GM21576 (cell line): ENCODE results near the gene FKBP1B.
A peak's percentile ranks its signal among the peaks of the same experiment; 100 is the strongest.
"Not testable (repeated sequence)": the region's sequence is repeated elsewhere in the genome, so short reads cannot be mapped to it uniquely, and the experiment has no call there.

ENCODE experiments used
- ATAC-seq: cut with Tn5 transposase; IDR thresholded peaks from one replicate; pipeline ENCODE4 v1.9.1; 2021; ENCODE audit warnings: mild to moderate bottlenecking, moderate library complexity; ENCODE audit not compliant: unreplicated experiment

FKBP1B gene

DNA sequence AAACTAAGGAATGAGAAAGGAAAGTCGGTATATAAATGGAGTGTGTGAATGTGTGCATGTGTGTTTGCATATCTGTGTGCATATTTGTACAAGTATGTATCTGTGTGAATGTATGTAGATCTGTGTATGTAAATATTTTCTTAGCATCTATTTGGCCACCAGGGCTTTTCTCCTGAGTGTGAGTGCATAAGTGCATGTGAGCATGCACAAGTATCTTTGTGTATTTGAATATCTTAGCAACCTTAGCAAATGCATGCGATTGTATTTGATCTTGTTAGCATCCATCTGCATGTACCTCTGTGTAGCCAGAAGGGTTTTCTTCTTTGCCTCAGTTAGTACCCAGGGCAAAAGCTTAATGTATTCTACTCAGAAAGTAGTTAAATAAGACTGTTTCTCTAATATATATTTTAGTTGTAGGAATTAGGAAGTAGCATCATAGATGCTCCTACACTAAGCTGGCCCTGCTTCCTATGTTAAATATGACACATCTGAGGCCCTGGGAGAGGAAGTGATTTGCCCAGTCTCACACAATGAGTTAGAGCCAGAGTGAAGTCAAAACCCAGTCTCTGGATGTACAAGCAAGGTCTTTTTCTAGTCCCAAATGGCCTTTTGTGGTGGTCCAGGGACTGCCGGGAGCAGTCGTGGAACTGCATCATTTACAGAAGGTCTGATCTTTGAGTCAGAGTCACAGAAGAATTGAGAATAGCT, 9.2 kb downstream of the FKBP1B start:
- ATAC-seq = no peak

DNA sequence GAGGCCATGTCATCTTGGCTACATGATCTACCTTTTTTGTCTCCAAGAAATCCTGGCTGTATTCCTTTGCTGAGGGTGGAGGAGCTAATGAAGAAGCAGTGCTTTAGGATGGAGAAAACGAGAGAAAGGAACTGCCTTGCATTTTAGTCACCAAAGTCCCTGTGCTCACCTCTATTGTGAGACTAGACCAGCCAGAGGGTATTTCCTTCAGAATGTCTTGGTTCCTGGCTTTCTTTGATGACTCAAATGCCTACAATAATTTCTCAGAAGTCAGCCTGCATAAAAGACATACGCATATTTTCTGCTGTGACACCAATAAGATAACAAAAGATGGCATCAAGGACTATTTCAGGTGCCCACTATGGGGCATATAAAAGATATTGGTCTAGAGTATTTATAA, 15.8 kb downstream of the FKBP1B start:
- no peak for ATAC-seq

DNA sequence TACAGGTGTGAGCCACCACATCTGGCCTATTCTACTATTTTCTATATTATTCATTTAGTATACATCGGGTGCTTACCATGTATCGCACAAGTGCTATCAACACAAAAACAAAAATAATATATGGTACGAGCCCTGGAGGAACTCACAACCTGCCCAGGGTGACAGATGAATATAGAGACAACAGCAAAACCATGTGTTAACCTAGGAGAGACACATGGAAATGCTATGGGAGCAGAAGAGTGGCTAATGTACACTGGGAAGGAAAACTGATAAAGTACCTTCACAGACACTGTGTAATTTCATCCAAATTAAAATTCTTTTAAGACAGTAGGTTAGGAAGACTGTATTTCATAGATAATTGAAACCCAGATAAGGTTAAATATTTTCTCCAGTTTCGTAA, 22.7 kb downstream of the FKBP1B start:
- no peak for ATAC-seq

DNA sequence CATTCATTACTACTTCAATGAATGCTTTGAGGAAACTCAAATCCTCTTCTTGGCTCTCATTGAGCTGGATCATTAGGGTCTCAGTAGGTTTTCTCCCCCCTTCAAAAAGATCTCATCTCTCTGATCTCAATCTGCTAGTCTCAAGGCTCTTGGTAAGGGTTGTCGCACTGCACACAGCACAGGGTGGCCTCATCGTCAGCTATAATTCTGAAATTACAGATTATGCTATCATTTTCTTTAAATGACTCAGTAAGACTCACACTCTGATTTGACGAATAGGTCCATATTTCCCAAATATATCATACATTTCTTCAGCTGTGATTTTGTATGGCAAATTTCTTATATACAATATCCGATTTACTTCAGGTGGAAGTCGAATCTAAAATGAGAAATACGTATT, 24.3 kb downstream of the FKBP1B start:
- no peak for ATAC-seq

DNA sequence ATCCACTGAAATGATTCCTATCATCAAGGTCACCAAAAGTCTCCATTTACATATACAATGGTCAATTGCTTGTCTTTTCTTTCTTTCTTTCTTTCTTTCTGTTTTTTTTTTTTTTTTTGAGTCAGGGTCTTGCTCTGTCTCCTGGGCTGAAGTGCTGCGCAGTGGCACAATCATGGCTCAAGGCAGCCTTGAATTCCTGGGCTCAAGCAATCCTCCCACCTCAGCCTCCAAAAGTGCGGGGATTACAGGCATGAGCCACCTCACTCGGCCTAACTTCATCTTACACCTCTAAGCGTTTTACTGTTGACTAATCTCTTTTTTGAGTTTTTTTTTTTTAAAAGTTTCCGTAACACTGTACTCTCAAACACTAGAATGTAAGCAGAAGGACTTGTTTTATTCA, 25.7 kb downstream of the FKBP1B start:
- no peak for ATAC-seq

DNA sequence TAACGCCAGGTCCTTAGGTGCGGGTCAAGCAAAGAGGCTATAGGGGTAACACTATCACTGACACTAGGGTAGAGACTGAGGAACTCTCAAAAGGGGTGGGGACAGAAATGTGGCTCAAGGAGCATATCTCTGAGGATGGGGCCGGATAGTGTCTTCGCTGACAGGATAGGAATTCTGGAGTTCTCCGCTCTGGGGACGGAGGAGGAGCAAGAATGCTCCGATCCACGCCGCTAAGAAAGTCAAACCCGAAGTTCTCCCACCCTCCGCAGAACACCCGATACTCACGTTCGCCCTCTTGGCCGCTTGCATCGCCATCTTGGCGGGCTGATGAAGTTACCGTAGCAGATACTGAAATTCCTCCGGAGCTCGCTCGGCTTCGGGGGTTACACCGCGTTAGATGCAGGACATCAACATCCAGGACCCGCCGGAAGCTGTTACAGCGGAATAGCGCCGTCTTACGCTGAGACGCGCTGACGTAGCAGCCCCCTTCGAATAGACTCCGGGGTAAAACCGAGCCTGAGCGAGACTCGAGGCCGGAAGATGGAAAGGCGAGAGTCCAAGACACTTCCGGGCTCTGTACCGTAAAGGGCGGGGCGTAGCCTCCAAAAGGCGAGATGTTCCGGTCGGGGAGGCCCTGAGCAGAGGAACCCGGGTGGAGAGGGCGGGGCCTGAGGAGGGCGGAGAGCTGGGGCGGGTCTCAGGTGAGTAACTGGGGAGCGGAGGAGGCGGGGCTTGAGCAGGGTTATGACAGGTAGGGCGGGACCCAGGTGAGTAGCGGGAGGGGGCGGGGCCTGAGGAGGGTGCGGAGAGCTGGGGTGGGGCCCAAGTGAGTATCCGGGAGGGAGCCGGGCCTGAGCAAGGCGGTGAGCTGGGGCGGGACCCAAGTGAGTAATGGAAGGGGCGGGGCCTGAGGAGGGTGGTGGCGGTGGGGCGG, 26.6 kb downstream of the FKBP1B start, which contains the start of gene SF3B6:
Gene SF3B6, minus strand, starts transcription at position 412 of the 934 bp plus-strand sequence. Its CDS starts 97 bp downstream, at position 315.
- peak; percentile 93 for ATAC-seq

DNA sequence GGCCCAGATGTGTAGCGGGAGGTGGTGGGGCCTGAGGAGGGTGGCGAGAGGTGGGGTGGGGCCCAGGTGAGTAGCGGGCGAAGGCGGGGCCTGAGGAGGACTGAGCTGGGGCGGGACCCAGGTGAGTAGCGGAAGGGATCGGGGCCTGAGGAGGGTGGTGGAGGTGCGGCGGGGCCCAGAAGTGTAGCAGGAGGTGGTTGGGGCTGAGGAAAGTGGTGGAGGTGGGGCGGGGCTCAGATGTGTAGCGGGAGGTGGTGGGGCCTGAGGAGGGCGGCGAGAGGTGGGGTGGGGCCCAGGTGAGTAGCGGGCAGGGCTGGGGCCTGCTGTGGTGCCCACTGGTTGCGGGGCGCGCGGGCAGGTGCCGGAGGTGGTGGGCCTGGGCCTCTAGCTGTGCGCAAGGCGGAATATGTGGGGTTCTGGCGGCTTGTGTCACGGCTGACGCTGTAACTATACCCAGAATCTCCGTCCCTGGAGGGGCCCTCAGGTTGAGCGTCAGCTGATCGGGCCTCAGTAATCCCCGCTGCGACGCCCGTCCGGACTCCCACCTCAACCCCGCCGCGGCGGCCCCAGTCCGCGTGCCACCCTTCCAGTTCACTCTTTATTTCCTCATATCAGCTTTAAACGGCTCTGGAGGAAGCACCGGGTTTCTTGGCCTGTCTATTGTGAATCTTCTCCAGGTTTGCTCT, 27.5 kb downstream of the FKBP1B start:
- ATAC-seq = peak; percentile 2

DNA sequence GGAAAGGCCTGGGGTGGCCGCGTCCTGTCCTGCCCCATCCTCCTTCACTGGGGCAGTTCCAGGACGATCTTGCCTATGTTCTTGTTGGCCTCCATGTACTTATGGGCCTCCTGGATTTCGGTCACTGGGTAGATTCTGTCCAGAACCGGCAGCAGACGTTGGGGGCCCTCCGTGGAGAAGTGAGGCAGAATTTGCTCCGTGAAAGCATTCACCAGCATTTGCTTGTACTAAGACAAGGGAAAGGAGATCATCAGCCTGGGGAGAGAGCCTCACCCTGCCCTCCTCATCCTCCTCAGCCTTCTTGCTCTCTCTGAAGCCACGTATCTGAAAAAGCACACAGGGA, 28.0 kb downstream of the FKBP1B start:
- ATAC-seq = no peak

DNA sequence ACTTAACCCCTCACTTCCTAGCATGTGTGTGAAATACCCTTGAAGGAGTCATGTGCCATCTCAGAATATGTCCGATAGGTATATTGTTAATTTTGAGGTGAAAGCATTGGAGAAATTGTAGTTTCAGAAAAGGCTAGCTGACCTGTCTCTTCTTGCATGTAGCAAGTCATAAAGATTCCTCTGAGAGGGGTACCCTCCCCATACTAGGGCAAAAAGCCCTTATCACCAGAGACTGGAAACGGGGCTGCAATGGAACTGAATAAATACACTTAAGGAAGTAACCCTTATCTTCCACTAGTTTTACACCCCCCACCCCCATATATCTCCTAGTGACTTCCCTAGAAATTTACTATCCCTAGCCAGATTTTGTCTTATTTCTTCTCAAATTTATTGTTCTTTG, 28.3 kb downstream of the FKBP1B start:
- ATAC-seq = no peak

DNA sequence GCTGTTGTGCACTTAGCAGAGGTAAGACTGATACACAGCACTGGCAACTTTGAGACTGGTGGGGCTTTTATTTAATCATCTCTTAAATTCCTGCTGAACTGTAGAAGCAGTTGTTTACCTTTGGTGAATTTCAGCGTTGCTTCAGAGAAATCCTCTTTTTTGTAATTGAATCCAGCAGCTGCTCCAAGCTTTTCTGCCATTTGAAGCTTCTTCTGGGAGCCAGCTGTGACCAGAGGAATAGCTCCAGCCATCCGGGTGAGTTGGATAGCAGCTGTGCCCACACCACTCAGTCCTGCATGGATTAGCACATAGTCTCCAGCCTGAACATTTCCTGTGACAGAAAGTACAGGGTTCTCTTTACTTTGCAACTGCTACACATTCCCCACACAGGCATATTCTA, 31.2 kb downstream of the FKBP1B start:
- no peak for ATAC-seq

DNA sequence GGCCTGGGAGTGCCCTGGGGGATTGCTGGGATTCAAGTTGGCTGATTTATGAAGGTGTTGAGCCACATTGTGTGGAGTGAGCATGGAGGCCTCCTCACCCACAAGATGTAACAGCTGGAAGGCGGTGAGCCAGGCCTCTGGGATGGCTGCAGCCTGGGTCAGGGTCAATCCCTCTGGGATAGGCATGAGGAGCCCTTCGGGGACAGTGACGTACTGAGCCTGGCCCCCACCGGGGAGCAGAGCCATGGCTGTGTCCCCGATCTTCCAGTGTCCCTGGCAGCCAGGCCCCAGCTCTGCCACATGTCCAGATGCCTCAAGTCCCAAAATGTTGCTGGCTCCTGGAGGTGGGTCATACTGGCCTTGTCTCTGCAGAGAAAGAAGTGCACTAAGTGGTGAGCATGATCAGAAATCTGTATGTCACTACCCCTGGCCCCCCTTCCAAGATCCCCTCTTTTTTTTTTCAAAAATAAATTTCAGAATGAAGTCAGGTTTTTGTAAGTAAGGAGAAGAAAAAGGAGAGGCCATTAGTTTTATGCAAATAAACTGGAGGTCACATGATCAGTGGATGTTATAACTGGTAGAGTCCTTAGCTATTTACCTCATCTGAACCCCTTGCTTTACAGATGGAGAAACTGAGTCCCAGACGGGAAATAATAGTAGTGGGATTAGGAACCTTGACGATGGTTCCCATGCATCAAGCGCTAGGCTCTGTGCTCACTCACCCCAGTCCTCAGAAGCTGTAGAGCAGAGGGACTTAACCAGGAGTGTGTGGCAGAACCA, 33.4 kb downstream of the FKBP1B start:
- no peak for ATAC-seq

DNA sequence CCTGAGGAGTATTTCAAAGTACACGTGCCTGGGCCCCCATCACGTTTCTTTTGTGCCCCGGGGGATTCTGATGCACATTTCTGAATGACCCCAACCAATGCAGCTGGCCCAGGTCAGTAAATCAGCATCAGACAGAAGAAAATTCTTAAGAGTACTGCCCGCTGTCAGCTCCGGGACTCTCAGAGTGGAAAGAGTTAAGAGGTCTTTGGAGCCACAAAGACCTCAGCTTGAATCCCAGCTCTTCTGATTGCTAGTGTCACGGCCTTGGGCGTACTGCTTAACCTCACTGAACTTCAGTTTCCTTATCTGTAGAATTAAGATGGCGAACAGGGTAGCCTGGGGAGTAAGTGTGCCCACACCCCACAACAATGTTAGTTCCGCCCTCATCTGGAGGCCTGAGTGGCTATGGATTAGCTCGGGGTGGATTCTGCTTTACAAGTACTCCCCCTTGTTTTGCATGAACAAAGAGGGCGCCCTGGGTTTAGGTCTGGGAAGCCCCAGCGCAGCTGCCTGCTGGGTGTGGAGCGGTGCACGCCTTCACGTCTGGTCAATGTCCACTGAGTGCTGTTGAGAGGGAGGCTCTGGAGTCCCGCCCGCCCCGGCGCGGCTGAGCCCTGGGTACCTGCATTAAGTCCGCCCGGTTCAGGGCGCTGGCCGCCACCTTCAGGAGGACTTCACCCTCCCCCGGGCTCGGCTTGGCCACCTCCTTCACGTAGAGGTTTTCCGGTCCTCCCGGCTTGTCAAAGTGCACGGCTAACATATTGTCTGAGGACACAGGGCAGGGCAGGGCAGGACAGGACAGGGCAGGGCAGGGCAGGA, 34.2 kb downstream of the FKBP1B start:
- peak; percentile 74 for ATAC-seq

DNA sequence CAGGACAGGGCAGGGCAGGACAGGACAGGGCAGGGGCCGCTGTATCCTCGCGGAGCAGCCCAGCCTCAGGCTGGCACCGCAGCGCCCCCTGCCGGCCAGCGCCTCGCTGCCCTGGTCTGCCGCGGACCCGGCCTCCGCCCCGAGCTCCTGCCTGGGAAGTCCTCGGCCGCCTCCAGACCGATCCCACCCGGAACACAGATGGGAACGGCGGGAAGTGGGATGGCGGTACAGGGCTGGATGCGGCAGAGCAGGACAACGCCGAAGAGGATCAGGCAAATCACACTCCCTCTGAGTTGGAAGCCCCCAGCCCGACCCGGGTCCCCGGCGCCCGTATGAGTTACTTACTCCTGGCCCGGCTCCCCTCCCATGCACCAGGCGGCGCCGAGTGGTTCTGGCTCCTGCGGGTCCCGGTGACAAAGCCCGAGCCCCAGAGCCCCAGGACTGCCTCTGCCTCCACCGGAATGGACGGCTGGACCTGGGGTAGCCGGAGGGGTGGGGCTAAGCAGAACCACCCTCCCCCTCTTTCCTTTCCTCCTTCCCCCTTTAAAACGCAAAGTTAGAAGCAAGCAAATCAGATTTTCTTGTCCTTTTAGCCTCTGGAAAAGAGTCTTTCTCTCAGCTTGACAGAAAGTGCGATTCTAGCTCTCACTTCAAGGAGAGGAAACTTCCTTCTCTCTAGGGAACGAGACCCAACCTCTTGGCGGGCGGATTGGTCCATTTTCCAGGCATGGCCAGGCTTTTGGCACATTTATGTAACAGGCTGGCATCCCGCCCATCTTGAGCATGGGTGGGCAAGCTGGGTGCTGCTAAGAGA, 35.1 kb downstream of the FKBP1B start, which contains the start of gene TP53I3:
Gene TP53I3, minus strand, starts transcription at position 449 of the 814 bp plus-strand sequence. CDS start 508 bp downstream, outside the sequence.
- peak; percentile 79 for ATAC-seq

DNA sequence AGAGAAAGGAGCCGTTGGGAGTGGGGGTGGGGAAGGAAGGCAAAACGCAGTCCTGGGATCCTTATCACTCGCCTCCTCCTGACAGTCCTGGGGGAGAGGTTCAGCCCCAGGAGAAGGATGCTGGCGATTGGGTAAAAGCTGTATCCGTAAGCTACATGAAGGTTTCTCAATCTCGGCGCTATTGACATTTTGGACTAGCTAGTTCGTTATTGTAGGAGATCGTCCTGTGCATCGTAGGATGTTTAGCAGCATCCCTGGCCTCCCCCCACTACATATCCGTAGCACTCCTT, 35.6 kb downstream of the FKBP1B start:
- ATAC-seq = no peak

DNA sequence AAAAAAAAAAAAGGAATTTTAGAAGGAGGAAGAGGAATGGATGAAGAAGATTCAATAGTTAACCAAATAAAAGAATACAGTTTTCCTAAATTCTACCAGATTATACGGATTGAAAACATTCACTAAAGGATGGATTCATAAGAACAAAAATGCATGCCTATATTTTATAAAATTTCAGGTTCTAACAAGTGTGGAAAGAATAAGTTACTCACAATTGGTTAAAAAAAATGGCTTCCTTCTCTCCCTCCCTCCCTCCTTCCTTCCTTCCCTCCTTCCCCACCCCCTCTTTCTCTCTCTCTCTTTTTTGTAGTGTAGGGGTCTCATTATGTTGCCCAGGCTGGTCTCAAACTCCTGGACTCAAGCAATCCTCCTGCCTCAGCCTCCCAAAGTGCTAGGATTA, 36.7 kb downstream of the FKBP1B start:
- no peak for ATAC-seq

DNA sequence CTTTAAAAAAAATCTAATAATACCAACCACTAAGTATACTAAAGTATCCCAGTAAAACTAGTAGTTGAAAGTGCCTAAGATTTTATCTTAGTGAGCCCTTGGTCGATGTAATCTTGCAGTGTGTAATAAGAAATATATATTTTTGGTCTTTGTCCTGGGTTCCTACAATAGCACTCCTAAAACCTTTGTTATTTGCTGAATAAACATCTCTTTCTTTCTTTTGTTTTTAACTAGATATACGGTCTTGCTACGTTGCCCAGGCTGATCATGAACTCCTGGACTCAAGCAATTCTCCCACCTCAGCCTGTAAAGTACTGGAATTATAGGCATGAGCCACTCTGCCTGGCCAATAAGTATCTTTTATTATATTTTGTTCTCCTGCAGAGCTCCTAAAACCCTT, 37.5 kb downstream of the FKBP1B start:
- ATAC-seq = no peak

DNA sequence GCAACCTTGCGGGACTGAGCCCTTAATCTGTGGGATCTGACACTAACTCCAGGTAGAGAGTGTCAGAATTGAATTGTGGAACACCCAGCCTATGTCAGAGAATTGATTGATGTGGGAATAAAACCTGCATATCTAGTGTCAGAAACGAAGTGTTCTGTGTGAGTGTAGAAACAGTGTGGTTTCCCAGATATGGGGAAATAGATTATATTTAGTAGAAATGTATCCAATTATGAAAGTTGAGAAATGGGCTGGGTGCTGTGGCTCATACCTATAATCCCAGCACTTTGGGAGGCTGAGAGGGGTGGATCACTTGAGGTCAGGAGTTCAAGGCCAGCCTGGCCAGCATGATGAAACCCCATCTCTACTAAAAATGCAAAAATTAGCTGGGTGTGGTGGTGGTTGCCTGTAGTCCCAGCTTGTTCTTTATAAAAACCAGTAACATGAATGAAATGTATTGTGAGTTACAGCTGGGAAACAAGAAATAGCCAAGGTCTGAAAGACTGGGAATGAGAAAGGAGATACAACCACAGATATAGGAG, 39.3 kb downstream of the FKBP1B start:
- no peak for ATAC-seq

DNA sequence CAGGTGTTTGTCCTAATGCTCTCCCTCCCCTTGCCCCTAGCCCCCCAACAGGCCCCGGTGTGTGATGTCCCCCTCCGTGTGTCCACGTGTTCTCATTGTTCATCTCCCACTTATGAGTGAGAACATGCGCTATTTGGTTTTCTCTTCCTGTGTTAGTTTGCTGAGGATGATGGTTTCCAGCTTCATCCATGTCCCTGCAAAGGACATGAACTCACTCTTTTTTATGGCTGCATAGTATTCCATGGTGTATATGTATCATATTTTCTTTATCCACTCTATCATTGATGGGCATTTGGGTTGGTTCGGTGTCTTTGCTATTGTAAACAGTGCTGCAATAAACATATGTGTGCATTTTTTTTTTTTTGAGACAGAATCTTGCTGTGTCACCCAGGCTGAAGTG, 43.7 kb downstream of the FKBP1B start:
- not testable (repeated sequence) for ATAC-seq

DNA sequence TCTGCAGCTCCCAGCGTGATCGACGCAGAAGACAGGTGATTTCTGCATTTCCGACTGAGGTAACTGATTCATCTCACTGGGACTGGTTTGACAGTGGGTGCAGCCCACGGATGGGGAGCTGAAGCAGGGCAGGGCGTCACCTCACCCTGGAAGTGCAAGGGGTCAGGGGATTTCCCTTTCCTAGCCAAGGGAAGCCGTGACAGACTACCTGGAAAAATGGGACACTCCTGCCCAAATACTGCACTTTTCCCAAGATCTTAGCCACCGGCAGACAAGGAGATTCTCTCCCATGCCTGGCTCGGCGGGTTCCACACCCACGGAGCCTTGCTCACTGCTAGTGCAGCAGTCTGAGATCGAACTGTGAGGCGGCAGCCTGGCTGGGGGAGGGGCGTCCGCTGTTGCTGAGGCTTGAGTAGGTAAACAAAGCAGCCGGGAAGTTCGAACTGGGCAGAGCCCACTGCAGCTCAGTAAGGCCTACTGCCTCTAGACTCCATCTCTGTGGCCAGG, 45.7 kb downstream of the FKBP1B start:
- ATAC-seq = not testable (repeated sequence)
